H4 (cell line): Measurements from ENCODE around the gene C19orf53. TPM values are rescaled to one million over a fixed set of nuclear protein-coding genes. Genes with fewer than 3 reads are reported as not detected.
"Not testable (repeated sequence)": the region's sequence is repeated elsewhere in the genome, so short reads cannot be mapped to it uniquely, and the experiment has no call there.

Source experiments
- DNase-seq: peaks from one replicate; pipeline ENCODE4 v3.0.0-alpha.2; 2015; ENCODE audit warnings: low spot score
- total RNA-seq: library from RNA; depleted of rRNA; stranded (reverse); fragments of >200 nt; shearing (Covaris generic); gene quantifications from 2 replicates; pipeline ENCODE4 v1.2.3, GENCODE V29; 2014

C19orf53 gene
- total RNA-seq, 1 experiment from 2014 or later: 306 TPM

GRCh38 chr19:13764101-13764807, 10.0 kb upstream of the C19orf53 start, which contains the start of gene MRI1:
Gene MRI1, plus strand, starts transcription at chr19:13764522. Its CDS starts 67 bp downstream, at chr19:13764589.
- peak; percentile 54 for DNase-seq

GRCh38 chr19:13764821-13765394, 9.3 kb upstream of the C19orf53 start:
- no peak for DNase-seq

GRCh38 chr19:13765395-13766094, 8.7 kb upstream of the C19orf53 start:
- DNase-seq: no peak

GRCh38 chr19:13766095-13766481, 8.2 kb upstream of the C19orf53 start:
- no peak for DNase-seq

- no peak for DNase-seq
Measured at GRCh38 chr19:13768510-13768909, 5.7 kb upstream of the C19orf53 start.

GRCh38 chr19:13770013-13770635, 4.1 kb upstream of the C19orf53 start:
- DNase-seq: no peak

GRCh38 chr19:13778398-13778797, 4.1 kb downstream of the C19orf53 start:
- no peak for DNase-seq

- DNase-seq: no peak
Measured at GRCh38 chr19:13778847-13779246, 4.6 kb downstream of the C19orf53 start.

GRCh38 chr19:13779794-13780193, 5.5 kb downstream of the C19orf53 start:
- DNase-seq: not testable (repeated sequence)

GRCh38 chr19:13781547-13781946, 7.3 kb downstream of the C19orf53 start:
- DNase-seq: peak; percentile 93

- DNase-seq: no peak
Measured at GRCh38 chr19:13782537-13782936, 8.3 kb downstream of the C19orf53 start.

- no peak for DNase-seq
Measured at GRCh38 chr19:13783565-13784500, 9.6 kb downstream of the C19orf53 start.

- peak; percentile 64 for DNase-seq
Measured at GRCh38 chr19:13784731-13785452, 10.6 kb downstream of the C19orf53 start.

- no peak for DNase-seq
Measured at GRCh38 chr19:13788991-13789390, 14.7 kb downstream of the C19orf53 start.

GRCh38 chr19:13790354-13790753, 16.1 kb downstream of the C19orf53 start:
- DNase-seq: no peak

GRCh38 chr19:13793317-13793716, 19.1 kb downstream of the C19orf53 start:
- not testable (repeated sequence) for DNase-seq

- peak; percentile 93 for DNase-seq
Measured at GRCh38 chr19:13794398-13794756, 20.1 kb downstream of the C19orf53 start.

GRCh38 chr19:13794757-13795589, 20.7 kb downstream of the C19orf53 start, which contains the start of gene ZSWIM4:
Gene ZSWIM4, plus strand, starts transcription at chr19:13795443. Its CDS starts 206 bp downstream, at chr19:13795649.
- DNase-seq: peak; percentile 100

GRCh38 chr19:13795595-13796300, 21.5 kb downstream of the C19orf53 start:
- no peak for DNase-seq
